ENCODE measurements around the gene TIMM29. TPM values are rescaled to one million over a fixed set of nuclear protein-coding genes. Genes with fewer than 3 reads are reported as not detected.

The TIMM29 gene
- polyA plus RNA-seq, 5 donors = 20.1 to 28.1 (median 23.9) TPM

DNA sequence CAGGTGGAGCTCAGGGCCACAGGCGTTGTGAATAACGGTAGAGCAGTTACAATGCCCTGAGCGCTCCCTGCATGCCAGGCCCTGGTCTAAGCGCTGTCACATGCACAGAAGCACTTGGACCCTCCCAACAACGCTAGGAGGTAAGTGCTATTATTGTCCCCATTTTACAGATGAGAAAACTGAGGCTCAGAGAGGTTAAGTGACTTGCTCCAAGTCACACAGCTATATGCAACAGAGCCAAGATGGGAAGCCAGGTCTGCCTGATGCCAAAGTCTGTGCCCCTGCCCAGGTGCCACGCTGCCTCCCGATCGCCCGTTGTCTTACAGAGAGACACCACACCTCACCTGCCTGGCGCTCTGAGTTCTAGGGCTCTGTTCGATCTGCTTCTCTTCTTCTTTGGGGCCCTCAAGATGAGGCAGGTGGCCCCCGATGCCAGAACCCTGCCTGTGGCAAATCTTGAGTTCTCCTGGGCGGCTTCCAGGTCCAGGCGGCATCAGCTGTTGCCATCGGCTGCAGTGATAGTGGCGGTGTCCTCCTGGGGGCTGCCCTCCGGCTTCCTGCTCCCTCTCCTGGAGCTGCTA lies 20.1 kb upstream of the TIMM29 start:
- DNase-seq = no peak

DNA sequence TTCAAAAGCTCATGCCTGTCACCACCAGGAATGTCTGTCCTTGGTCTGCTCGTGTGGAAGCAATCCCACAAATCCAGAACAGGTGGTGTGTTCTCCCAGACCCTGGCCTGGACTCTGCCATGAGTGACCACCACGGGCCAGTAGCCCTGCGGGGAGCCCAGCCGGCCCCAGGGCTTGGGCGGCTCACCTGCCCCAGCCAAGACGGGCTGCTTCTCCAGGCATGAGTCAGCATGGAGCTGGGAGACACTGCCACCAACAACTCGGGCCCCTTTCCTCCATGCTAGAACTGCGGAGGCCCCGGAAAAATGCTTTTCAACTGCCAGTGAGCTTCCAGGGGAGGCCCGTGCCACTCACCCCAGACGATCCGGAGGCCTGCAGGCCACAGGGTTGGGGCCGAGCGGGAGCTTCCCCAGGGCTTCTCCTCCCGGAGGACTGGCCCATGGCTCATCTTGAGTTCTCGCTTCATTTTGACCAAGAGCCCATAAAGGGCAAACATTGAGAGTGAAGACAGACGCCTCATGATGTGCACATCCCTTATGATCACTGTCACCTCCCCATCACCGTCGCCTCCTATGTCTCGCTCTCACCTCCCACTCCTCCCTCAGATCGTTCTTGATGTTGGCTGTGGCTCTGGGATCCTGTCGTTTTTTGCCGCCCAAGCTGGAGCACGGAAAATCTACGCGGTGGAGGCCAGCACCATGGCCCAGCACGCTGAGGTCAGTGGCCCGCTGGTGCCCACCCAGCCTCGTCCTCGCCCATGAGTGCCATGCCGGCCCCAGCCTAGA lies 16.8 kb upstream of the TIMM29 start:
- DNase-seq = no peak

GRCh38 chr19:10912619-10913018 lies 16.0 kb upstream of the TIMM29 start:
- no peak for DNase-seq

- no peak for DNase-seq
Measured at GRCh38 chr19:10913716-10914340, 14.8 kb upstream of the TIMM29 start.

- no peak for DNase-seq
Measured at GRCh38 chr19:10915130-10916091, 13.2 kb upstream of the TIMM29 start.

DNA sequence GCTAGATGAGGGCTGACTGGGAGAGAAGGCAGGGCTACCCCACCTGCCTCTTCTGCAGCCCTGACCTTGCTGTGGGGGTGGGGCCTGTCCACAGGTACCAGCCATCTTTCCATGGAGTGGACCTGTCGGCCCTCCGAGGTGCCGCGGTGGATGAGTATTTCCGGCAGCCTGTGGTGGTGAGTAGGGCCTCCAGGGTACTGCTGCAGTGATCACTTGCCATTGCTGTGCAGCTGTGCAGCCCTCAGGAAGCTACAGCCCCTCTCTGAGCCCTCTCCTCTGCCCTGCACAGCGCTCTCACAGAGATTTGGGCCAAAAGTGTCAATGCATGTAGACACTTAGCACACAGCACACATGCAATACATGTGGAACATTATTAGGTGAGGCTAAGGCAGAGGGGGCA lies 12.0 kb upstream of the TIMM29 start:
- DNase-seq = no peak

DNA sequence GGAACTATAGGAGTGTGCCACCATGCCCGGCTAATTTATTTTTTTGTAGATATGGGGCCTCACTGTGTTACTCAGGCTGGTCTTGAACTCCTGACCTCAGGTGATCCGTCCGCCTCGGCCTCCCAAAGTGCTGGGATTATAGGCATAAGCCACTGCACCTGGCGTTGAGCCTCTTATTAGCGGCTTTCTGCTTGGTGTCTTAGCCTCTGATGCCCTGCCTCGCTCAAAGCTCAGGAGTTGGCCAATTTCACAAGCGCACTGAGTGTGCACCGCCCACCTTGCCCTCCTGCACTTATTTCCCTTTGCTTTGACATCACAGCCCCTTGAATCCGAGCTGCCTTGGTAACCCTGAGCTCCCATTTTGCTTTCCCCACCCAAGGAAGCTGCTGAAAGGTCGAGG lies 10.3 kb upstream of the TIMM29 start:
- DNase-seq = no peak

DNA sequence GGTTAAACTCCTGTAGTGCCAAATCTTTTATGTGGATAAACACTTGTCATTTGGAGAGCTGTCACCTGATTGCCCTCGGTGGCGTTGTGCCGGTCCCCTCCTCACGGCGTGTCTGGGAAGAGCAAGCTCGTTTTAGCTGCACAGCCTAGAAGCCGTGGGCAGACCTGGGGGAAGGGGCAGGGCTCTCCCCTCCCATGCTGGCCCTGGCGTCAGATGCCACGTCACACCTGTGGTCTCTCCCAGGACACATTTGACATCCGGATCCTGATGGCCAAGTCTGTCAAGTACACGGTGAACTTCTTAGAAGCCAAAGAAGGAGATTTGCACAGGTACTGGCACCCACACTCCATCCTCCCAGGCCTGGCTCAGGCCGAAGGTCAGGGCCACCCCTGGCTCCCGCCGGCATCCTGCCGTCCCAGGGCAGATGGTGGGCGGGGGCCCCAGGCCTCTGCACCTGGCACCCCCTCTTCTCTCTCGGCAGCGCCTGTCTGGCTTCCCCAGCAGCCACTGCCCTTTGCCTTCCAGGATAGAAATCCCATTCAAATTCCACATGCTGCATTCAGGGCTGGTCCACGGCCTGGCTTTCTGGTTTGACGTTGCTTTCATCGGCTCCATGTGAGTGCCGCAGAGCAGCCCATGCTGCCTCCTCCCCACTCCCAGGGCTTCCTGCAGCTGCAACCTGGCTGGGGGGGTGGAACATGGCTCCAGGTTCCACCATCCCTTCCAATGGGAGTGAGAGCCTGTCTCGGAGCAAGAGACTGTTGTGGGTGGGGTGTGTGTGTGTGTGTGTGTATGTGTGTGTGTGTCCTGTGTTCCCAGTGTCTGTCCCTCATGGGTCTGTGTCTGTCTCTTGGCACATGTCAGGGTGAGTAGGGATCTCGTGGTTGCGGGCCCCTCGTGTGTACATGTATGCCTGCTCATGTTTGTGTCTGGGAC lies 9.0 kb upstream of the TIMM29 start:
- no peak for DNase-seq

- no peak for DNase-seq
Measured at GRCh38 chr19:10920288-10920655, 8.3 kb upstream of the TIMM29 start.

GRCh38 chr19:10920781-10921180 lies 7.8 kb upstream of the TIMM29 start:
- DNase-seq = no peak

DNA sequence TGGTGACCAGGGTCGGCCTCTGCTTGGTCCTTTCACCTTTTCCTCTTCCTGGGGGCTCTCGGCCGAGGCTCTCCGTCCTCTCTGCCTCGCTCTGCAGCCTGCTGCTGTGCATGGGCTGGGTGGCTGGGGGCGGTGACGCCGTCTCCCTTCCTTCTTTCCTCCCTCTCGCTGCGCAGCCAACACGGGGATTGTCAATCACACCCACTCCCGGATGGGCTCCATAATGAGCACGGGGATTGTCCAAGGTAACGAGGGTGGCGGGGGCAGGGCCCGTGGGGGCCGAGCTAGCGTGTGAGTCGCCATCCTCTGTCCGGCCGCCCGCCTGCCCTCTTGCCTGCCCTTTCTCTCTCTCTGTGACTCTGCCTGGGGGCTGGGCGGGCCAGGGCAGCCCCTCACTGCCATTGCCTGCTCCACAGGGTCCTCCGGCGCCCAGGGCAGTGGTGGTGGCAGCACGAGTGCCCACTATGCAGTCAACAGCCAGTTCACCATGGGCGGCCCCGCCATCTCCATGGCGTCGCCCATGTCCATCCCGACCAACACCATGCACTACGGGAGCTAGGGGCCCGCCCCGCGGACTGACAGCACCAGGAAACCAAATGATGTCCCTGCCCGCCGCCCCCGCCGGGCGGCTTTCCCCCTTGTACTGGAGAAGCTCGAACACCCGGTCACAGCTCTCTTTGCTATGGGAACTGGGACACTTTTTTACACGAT lies 7.3 kb upstream of the TIMM29 start:
- no peak for DNase-seq

DNA sequence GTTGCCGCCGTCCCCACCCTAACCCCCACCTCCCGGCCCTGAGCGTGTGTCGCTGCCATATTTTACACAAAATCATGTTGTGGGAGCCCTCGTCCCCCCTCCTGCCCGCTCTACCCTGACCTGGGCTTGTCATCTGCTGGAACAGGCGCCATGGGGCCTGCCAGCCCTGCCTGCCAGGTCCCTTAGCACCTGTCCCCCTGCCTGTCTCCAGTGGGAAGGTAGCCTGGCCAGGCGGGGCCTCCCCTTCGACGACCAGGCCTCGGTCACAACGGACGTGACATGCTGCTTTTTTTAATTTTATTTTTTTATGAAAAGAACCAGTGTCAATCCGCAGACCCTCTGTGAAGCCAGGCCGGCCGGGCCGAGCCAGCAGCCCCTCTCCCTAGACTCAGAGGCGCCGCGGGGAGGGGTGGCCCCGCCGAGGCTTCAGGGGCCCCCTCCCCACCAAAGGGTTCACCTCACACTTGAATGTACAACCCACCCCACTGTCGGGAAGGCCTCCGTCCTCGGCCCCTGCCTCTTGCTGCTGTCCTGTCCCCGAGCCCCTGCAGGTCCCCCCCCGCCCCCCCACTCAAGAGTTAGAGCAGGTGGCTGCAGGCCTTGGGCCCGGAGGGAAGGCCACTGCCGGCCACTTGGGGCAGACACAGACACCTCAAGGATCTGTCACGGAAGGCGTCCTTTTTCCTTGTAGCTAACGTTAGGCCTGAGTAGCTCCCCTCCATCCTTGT lies 6.5 kb upstream of the TIMM29 start:
- DNase-seq = no peak

DNA sequence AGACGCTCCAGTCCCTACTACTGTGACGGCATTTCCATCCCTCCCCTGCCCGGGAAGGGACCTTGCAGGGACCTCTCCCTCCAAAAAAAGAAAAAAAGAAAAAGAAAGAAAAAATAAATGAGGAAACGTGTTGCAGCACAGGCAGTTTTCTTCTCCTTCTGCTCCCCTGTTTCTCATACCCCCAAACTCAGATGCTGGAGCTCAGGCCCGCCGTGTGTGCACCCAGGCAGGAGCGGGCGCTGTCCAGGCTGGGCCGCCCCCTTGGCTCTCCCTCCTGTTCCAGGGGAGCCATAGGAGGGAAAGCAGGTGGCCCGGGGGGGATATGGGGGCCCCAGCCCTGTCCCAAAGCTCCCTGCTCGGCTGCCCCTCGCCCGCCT lies 6.0 kb upstream of the TIMM29 start:
- DNase-seq = no peak

GRCh38 chr19:10923260-10924112 lies 5.1 kb upstream of the TIMM29 start:
- no peak for DNase-seq

GRCh38 chr19:10924597-10924996 lies 4.0 kb upstream of the TIMM29 start:
- DNase-seq = no peak

- DNase-seq = no peak
Measured at GRCh38 chr19:10927730-10928562, 665 bp upstream of the TIMM29 start.

DNA sequence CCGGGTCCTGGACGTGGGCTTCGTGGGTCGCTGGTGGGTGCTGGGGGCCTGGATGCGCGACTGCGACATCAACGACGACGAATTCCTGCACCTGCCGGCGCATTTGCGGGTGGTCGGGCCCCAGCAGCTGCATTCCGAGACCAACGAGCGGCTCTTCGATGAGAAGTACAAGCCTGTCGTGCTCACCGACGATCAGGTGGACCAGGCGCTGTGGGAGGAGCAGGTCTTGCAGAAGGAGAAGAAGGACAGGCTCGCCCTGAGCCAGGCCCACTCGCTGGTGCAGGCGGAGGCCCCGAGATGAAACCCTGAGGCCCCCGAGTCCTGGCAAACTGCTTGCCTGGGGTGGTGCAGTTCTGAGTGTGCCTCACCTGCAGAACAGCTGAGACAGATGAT lies 787 bp downstream of the TIMM29 start:
- no peak for DNase-seq
